SK-N-SH (cell line): ENCODE results near the gene TTC6. TPM values are rescaled to one million over a fixed set of nuclear protein-coding genes. Genes with fewer than 3 reads are reported as not detected.

Source experiments
- CTCF ChIA-PET: fragments of 300-600, 350-600 bp; formaldehyde crosslinking; extraction: SDS; loops from one replicate; lab custom pipeline; 2021; lab: Yijun Ruan, JAX
- POLR2A ChIA-PET: fragments of 350-600 bp; sonication (Branson Sonifier 250); formaldehyde crosslinking; extraction: SDS; loops from one replicate; lab custom pipeline; 2020; ENCODE audit warnings: antibody characterized with exemption, inconsistent platforms; lab: Yijun Ruan, JAX
- DNase-seq: peaks from one replicate; pipeline ENCODE4 v3.0.0; 2012
- H2AFZ ChIP-seq: fragments of 200-600 bp; sonication (generic); 2 replicates; pipeline ENCODE4 v1.8.1; 2016; ENCODE audit warnings: antibody characterized with exemption, mild to moderate bottlenecking, low read depth
- H3F3A ChIP-seq: fragments of 200-600 bp; sonication (generic); replicated peaks from 2 replicates; pipeline ENCODE3; 2016; ENCODE audit warnings: antibody characterized with exemption, mild to moderate bottlenecking; ENCODE audit not compliant: insufficient read depth
- H3K27ac ChIP-seq, 2 experiments: fragments of 200-500 bp in 1 of 2; fragments of 200-600 bp in 1 of 2; sonication (Bioruptor generic) in 1 of 2; sonication (generic), shearing (Covaris generic) in 1 of 2; 2 replicates each; pipeline versions ENCODE4 v1.5.1 to v1.6.1; 2014 to 2016; ENCODE audit warnings: low read depth in 2 of 2, inconsistent platforms in 1 of 2, low read length in 1 of 2, mild to moderate bottlenecking in 1 of 2, mixed read lengths in 1 of 2
- H3K27me3 ChIP-seq: fragments of 200-600 bp; sonication (generic), shearing (Covaris generic); 2 replicates; pipeline ENCODE4 v1.6.1; 2016; ENCODE audit warnings: mixed run types; ENCODE audit not compliant: insufficient read depth
- H3K36me3 ChIP-seq, 2 experiments: fragments of 200-500 bp in 1 of 2; fragments of 200-600 bp in 1 of 2; sonication (Bioruptor generic) in 1 of 2; sonication (generic) in 1 of 2; replicated peaks in 1 of 2; 2 replicates each; pipeline versions ENCODE3 to v1.5.1; 2014 to 2016; ENCODE audit warnings: low read length in 1 of 2, mild to moderate bottlenecking in 1 of 2; ENCODE audit not compliant: insufficient read depth in 2 of 2, control insufficient read depth in 1 of 2
- H3K4me1 ChIP-seq, 2 experiments: fragments of 200-500 bp in 1 of 2; fragments of 200-600 bp in 1 of 2; sonication (Bioruptor generic) in 1 of 2; sonication (generic), shearing (Covaris generic) in 1 of 2; 2 replicates each; pipeline versions ENCODE4 v1.5.1 to v1.6.1; 2014 to 2016; ENCODE audit warnings: low read depth in 1 of 2, low read length in 1 of 2, mixed run types in 1 of 2; ENCODE audit not compliant: insufficient read depth in 2 of 2, control insufficient read depth in 1 of 2
- H3K4me2 ChIP-seq: fragments of 200-600 bp; sonication (generic), shearing (Covaris generic); 2 replicates; pipeline ENCODE4 v1.6.1; 2017; ENCODE audit warnings: mixed run types
- H3K4me3 ChIP-seq, 2 experiments: fragments of 200-500 bp in 1 of 2; fragments of 200-600 bp in 1 of 2; sonication (Bioruptor generic) in 1 of 2; sonication (generic), shearing (Covaris generic) in 1 of 2; 2 replicates each; pipeline versions ENCODE4 v1.5.1 to v1.8.1; 2014 to 2016; ENCODE audit warnings: low read depth in 2 of 2, inconsistent platforms in 1 of 2, low read length in 1 of 2, mild to moderate bottlenecking in 1 of 2, mixed read lengths in 1 of 2, moderate library complexity in 1 of 2
- H3K79me2 ChIP-seq: fragments of 200-600 bp; sonication (generic); 2 replicates; pipeline ENCODE4 v1.8.1; 2017; ENCODE audit warnings: mild to moderate bottlenecking; ENCODE audit not compliant: insufficient read depth
- H3K9ac ChIP-seq: fragments of 200-600 bp; sonication (generic); 2 replicates; pipeline ENCODE4 v1.6.1; 2017; ENCODE audit warnings: mixed run types
- H3K9me2 ChIP-seq: fragments of 200-600 bp; sonication (generic); 2 replicates; pipeline ENCODE4 v1.6.1; 2017; ENCODE audit warnings: mixed run types
- H3K9me3 ChIP-seq: fragments of 200-600 bp; sonication (generic); 2 replicates; pipeline ENCODE4 v1.6.1; 2017; ENCODE audit warnings: mixed run types, mild to moderate bottlenecking, moderate library complexity
- H4K20me1 ChIP-seq: fragments of 200-600 bp; sonication (generic); 2 replicates; pipeline ENCODE4 v1.6.1; 2017; ENCODE audit warnings: mild to moderate bottlenecking, mixed run types; ENCODE audit not compliant: insufficient read depth
- MEF2A ChIP-seq: IDR thresholded peaks from 2 replicates; pipeline ENCODE4 v1.4.0; 2012; ENCODE audit warnings: low read depth, borderline replicate concordance
- NFIC ChIP-seq: IDR thresholded peaks from 2 replicates; pipeline ENCODE4 v1.4.0; 2012; ENCODE audit warnings: borderline replicate concordance
- RAD21 ChIP-seq: IDR thresholded peaks from 2 replicates; pipeline ENCODE4 v1.6.1; 2012; ENCODE audit warnings: mild to moderate bottlenecking, low read length
- TEAD4 ChIP-seq: IDR thresholded peaks from 2 replicates; pipeline ENCODE4 v1.4.0; 2012; ENCODE audit warnings: mild to moderate bottlenecking, borderline replicate concordance; ENCODE audit not compliant: insufficient read depth
- WGBS: methylation state at CpG from one replicate; pipeline ENCODE4 v1.1.6; 2017; ENCODE audit warnings: low lambda C conversion rate; 5-methylcytosine and 5-hydroxymethylcytosine counted together
- polyA plus RNA-seq, 3 experiments: library from polyadenylated mRNA; depleted of rRNA; stranded (reverse); fragments of >200 nt; gene quantifications; 2 replicates each; pipeline ENCODE4 v1.2.3, GENCODE V29; 2012
- TF ChIP-seq, protein P1 (sequence below): fragments of 150-350 bp; IDR thresholded peaks from 2 replicates; pipeline ENCODE4 v1.6.1; 2017; ENCODE audit warnings: antibody characterized with exemption, low read length, low read depth, borderline replicate concordance
- TF ChIP-seq, protein P2 (sequence below): fragments of 150-350 bp; IDR thresholded peaks from 2 replicates; pipeline ENCODE4 v1.6.1; 2016; ENCODE audit warnings: mild to moderate bottlenecking, low read depth, low read length
- TF ChIP-seq, protein P3 (sequence below): IDR thresholded peaks from 2 replicates; pipeline ENCODE4 v1.4.0; 2012; ENCODE audit warnings: low read depth, borderline replicate concordance
- TF ChIP-seq, protein P4 (sequence below): IDR thresholded peaks from 2 replicates; pipeline ENCODE4; 2012
- TF ChIP-seq, protein P5 (sequence below): IDR thresholded peaks from 2 replicates; pipeline ENCODE4 v1.6.1; 2012; ENCODE audit warnings: mild to moderate bottlenecking, low read depth, low read length, moderate library complexity

Gene TTC6
- polyA plus RNA-seq, 1 of the 3 experiments (the other 2 are of a cell fraction): not detected

DNA sequence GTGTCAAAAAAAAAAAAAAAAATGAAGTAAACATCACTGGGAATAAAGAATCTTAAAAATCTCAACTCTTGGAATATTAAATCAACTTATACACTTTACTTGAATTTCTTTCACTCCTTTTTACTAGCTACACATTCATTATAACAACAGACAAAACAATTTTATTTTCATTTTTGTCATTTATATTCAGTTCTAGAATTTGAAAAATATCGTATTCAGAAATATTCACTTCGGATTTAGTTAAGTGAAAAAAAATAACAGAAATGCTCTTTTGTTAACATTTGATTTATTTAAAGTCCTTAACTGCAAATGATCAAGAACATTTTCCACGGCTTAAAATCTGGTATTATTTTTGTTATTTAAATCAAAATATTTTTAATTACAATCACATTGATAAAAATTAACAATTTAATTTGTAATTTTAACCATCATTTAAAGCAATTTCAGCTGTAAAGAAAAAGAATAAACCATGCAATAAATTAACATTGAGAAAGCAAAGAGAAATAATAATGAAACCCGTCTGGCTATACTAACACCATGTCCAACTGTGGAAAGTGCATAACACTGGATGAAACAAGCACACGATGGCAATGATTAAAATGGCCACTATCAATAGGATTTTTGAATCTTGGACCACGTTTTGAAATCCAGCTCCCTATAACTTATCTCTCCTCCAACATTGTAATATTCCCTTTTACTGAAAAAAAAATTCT, 5.6 kb upstream of the TTC6 start:
- Histone ChIP-seq H3K4me3 (no peak overlapping the region), H2AFZ (no peak overlapping the region), H3K9ac (no peak overlapping the region), H4K20me1 (no peaks in the 10 kb centered on the region), H3K27ac (no peak overlapping the region), H3K4me2 (no peak overlapping the region), H3K4me1 (no peaks in the 10 kb centered on the region), H3K27me3 (peaks cover 24% of the 10 kb centered on the region), H3K79me2 (no peaks in the 10 kb centered on the region), H3K36me3 (no peaks in the 10 kb centered on the region), H3K9me3 (no peaks in the 10 kb centered on the region), H3K9me2 (no peaks in the 10 kb centered on the region), H3F3A (no peaks in the 10 kb centered on the region)
- TF ChIP-seq, protein P1, sequence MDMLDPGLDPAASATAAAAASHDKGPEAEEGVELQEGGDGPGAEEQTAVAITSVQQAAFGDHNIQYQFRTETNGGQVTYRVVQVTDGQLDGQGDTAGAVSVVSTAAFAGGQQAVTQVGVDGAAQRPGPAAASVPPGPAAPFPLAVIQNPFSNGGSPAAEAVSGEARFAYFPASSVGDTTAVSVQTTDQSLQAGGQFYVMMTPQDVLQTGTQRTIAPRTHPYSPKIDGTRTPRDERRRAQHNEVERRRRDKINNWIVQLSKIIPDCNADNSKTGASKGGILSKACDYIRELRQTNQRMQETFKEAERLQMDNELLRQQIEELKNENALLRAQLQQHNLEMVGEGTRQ: no peak
- TF ChIP-seq, protein P2, sequence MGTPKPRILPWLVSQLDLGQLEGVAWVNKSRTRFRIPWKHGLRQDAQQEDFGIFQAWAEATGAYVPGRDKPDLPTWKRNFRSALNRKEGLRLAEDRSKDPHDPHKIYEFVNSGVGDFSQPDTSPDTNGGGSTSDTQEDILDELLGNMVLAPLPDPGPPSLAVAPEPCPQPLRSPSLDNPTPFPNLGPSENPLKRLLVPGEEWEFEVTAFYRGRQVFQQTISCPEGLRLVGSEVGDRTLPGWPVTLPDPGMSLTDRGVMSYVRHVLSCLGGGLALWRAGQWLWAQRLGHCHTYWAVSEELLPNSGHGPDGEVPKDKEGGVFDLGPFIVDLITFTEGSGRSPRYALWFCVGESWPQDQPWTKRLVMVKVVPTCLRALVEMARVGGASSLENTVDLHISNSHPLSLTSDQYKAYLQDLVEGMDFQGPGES: no peak
- no peak for TF ChIP-seq MEF2A
- TF ChIP-seq, protein P3, sequence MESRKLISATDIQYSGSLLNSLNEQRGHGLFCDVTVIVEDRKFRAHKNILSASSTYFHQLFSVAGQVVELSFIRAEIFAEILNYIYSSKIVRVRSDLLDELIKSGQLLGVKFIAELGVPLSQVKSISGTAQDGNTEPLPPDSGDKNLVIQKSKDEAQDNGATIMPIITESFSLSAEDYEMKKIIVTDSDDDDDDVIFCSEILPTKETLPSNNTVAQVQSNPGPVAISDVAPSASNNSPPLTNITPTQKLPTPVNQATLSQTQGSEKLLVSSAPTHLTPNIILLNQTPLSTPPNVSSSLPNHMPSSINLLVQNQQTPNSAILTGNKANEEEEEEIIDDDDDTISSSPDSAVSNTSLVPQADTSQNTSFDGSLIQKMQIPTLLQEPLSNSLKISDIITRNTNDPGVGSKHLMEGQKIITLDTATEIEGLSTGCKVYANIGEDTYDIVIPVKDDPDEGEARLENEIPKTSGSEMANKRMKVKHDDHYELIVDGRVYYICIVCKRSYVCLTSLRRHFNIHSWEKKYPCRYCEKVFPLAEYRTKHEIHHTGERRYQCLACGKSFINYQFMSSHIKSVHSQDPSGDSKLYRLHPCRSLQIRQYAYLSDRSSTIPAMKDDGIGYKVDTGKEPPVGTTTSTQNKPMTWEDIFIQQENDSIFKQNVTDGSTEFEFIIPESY: no peak
- TF ChIP-seq RAD21: no peak
- TF ChIP-seq, protein P4, sequence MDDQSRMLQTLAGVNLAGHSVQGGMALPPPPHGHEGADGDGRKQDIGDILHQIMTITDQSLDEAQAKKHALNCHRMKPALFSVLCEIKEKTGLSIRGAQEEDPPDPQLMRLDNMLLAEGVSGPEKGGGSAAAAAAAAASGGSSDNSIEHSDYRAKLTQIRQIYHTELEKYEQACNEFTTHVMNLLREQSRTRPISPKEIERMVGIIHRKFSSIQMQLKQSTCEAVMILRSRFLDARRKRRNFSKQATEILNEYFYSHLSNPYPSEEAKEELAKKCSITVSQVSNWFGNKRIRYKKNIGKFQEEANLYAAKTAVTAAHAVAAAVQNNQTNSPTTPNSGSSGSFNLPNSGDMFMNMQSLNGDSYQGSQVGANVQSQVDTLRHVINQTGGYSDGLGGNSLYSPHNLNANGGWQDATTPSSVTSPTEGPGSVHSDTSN: no peak
- no peak for TF ChIP-seq NFIC
- TF ChIP-seq, protein P5, sequence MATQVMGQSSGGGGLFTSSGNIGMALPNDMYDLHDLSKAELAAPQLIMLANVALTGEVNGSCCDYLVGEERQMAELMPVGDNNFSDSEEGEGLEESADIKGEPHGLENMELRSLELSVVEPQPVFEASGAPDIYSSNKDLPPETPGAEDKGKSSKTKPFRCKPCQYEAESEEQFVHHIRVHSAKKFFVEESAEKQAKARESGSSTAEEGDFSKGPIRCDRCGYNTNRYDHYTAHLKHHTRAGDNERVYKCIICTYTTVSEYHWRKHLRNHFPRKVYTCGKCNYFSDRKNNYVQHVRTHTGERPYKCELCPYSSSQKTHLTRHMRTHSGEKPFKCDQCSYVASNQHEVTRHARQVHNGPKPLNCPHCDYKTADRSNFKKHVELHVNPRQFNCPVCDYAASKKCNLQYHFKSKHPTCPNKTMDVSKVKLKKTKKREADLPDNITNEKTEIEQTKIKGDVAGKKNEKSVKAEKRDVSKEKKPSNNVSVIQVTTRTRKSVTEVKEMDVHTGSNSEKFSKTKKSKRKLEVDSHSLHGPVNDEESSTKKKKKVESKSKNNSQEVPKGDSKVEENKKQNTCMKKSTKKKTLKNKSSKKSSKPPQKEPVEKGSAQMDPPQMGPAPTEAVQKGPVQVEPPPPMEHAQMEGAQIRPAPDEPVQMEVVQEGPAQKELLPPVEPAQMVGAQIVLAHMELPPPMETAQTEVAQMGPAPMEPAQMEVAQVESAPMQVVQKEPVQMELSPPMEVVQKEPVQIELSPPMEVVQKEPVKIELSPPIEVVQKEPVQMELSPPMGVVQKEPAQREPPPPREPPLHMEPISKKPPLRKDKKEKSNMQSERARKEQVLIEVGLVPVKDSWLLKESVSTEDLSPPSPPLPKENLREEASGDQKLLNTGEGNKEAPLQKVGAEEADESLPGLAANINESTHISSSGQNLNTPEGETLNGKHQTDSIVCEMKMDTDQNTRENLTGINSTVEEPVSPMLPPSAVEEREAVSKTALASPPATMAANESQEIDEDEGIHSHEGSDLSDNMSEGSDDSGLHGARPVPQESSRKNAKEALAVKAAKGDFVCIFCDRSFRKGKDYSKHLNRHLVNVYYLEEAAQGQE: no peak
- TF ChIP-seq TEAD4: no peak
- CTCF ChIA-PET: no interaction called here
- DNase-seq: no peak
- POLR2A ChIA-PET: no interaction called here
- WGBS: 8% methylated on average over 6 of the region's 6 CpGs
